ENCODE measurements around the gene BMP4.

Gene BMP4

DNA sequence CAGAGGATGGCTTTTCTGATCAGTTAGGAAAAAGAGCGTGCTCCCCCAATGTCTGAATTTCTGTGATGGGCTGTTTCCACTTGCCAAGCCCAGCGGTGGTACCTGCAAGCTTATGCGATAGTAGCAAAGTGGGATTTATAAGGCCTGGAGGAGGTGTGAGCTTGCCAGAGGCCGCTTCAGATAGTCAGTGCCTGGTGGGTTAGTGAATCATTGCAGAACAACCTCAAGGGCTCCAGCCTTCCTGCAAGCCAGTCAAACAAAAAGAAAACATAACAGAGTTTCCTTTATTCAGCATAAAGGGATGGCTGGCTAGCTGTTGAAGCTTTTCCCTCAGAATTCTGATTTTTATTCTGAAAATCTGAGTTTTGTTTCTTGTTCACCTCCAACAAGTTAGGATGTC, 7.6 kb upstream of the BMP4 start:
- Histone ChIP-seq H3K4me1 (ENCODE audit: control insufficient read depth, insufficient read depth, low read length, poor library complexity, severe bottlenecking) (peaks cover 4% of the 10 kb centered on the region), H3K9me3 (ENCODE audit: control insufficient read depth, low read length) (no peaks in the 10 kb centered on the region), H3K36me3 (ENCODE audit: control insufficient read depth, insufficient read depth, low read length) (no peaks in the 10 kb centered on the region), H3K27ac (ENCODE audit: low read depth, low read length, severe bottlenecking) (no peak overlapping the region), H3K4me3 (ENCODE audit: extremely low read depth, insufficient read depth, low read length, poor library complexity, severe bottlenecking) (no peak overlapping the region)
- WGBS, 2 experiments (ENCODE audit: insufficient coverage in 2 of 2) = 64 to 79% methylated on average over 3 to 4 of the region's 4 CpGs

GRCh38 chr14:53963320-53964227, 6.9 kb upstream of the BMP4 start:
- H3K4me1 ChIP-seq (ENCODE audit: control insufficient read depth, insufficient read depth, low read length, poor library complexity, severe bottlenecking) = peaks cover 4% of the 10 kb centered on the region
- no peak overlapping the region for H3K27ac ChIP-seq (ENCODE audit: low read depth, low read length, severe bottlenecking)
- no peaks in the 10 kb centered on the region for H3K36me3 ChIP-seq (ENCODE audit: control insufficient read depth, insufficient read depth, low read length)
- H3K4me3 ChIP-seq (ENCODE audit: extremely low read depth, insufficient read depth, low read length, poor library complexity, severe bottlenecking) = no peak overlapping the region
- H3K9me3 ChIP-seq (ENCODE audit: control insufficient read depth, low read length) = no peaks in the 10 kb centered on the region
- 75 to 79% methylated on average over 41 to 43 of the region's 55 CpGs for WGBS, 2 experiments (ENCODE audit: insufficient coverage in 2 of 2)

GRCh38 chr14:53962953-53963319, 6.3 kb upstream of the BMP4 start:
- H3K4me3 ChIP-seq (ENCODE audit: extremely low read depth, insufficient read depth, low read length, poor library complexity, severe bottlenecking) = no peak overlapping the region
- peaks cover 6% of the 10 kb centered on the region for H3K4me1 ChIP-seq (ENCODE audit: control insufficient read depth, insufficient read depth, low read length, poor library complexity, severe bottlenecking)
- H3K9me3 ChIP-seq (ENCODE audit: control insufficient read depth, low read length) = no peaks in the 10 kb centered on the region
- 81 to 97% methylated on average over 5 to 6 of the region's 6 CpGs for WGBS, 2 experiments (ENCODE audit: insufficient coverage in 2 of 2)
- no peaks in the 10 kb centered on the region for H3K36me3 ChIP-seq (ENCODE audit: control insufficient read depth, insufficient read depth, low read length)
- H3K27ac ChIP-seq (ENCODE audit: low read depth, low read length, severe bottlenecking) = no peak overlapping the region

GRCh38 chr14:53958628-53959027, 2.0 kb upstream of the BMP4 start:
- 91 to 100% methylated on average over 1 to 2 of the region's 2 CpGs for WGBS, 2 experiments (ENCODE audit: insufficient coverage in 2 of 2)
- Histone ChIP-seq H3K9me3 (ENCODE audit: control insufficient read depth, low read length) (no peaks in the 10 kb centered on the region), H3K36me3 (ENCODE audit: control insufficient read depth, insufficient read depth, low read length) (peaks cover 15% of the 10 kb centered on the region), H3K4me1 (ENCODE audit: control insufficient read depth, insufficient read depth, low read length, poor library complexity, severe bottlenecking) (peaks cover 12% of the 10 kb centered on the region), H3K4me3 (ENCODE audit: extremely low read depth, insufficient read depth, low read length, poor library complexity, severe bottlenecking) (no peak overlapping the region), H3K27ac (ENCODE audit: low read depth, low read length, severe bottlenecking) (no peak overlapping the region)

GRCh38 chr14:53957739-53958138, 1.1 kb upstream of the BMP4 start:
- Histone ChIP-seq H3K27ac (ENCODE audit: low read depth, low read length, severe bottlenecking) (peak overlapping the region; percentile 37), H3K36me3 (ENCODE audit: control insufficient read depth, insufficient read depth, low read length) (peaks cover 21% of the 10 kb centered on the region), H3K4me1 (ENCODE audit: control insufficient read depth, insufficient read depth, low read length, poor library complexity, severe bottlenecking) (peaks cover 12% of the 10 kb centered on the region), H3K4me3 (ENCODE audit: extremely low read depth, insufficient read depth, low read length, poor library complexity, severe bottlenecking) (no peak overlapping the region), H3K9me3 (ENCODE audit: control insufficient read depth, low read length) (no peaks in the 10 kb centered on the region)

- Histone ChIP-seq H3K27ac (ENCODE audit: low read depth, low read length, severe bottlenecking) (peak overlapping the region; percentile 60), H3K36me3 (ENCODE audit: control insufficient read depth, insufficient read depth, low read length) (peaks cover 40% of the 10 kb centered on the region), H3K9me3 (ENCODE audit: control insufficient read depth, low read length) (no peaks in the 10 kb centered on the region), H3K4me1 (ENCODE audit: control insufficient read depth, insufficient read depth, low read length, poor library complexity, severe bottlenecking) (peaks cover 14% of the 10 kb centered on the region), H3K4me3 (ENCODE audit: extremely low read depth, insufficient read depth, low read length, poor library complexity, severe bottlenecking) (peak overlapping the region; percentile 93)
- 0% methylated on average over 43 to 49 of the region's 52 CpGs for WGBS, 2 experiments (ENCODE audit: insufficient coverage in 2 of 2)
Measured at GRCh38 chr14:53955671-53956426, 776 bp downstream of the BMP4 start.

DNA sequence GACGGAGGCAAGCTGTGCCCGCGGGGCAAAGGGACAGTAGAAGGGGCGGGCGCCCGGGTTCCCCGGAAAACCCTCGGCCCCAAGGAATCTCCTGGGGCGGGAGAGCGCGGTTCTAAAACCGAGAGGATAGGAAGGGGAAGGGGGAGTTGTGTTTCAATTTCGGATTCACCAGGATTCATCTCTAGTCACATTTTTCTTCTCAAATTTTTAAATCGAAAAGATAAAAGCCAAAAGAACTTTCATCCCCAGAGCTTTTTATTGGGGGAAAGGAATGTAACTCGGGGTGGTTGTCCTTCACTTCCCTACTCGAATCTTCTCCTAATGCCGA, 1.4 kb downstream of the BMP4 start:
- peak overlapping the region; percentile 93 for H3K4me3 ChIP-seq (ENCODE audit: extremely low read depth, insufficient read depth, low read length, poor library complexity, severe bottlenecking)
- WGBS, 2 experiments (ENCODE audit: insufficient coverage in 2 of 2) = 0% methylated on average over 3 to 4 of the region's 17 CpGs
- peaks cover 46% of the 10 kb centered on the region for H3K36me3 ChIP-seq (ENCODE audit: control insufficient read depth, insufficient read depth, low read length)
- H3K9me3 ChIP-seq (ENCODE audit: control insufficient read depth, low read length) = no peaks in the 10 kb centered on the region
- H3K4me1 ChIP-seq (ENCODE audit: control insufficient read depth, insufficient read depth, low read length, poor library complexity, severe bottlenecking) = peaks cover 18% of the 10 kb centered on the region
- peak overlapping the region; percentile 60 for H3K27ac ChIP-seq (ENCODE audit: low read depth, low read length, severe bottlenecking)

DNA sequence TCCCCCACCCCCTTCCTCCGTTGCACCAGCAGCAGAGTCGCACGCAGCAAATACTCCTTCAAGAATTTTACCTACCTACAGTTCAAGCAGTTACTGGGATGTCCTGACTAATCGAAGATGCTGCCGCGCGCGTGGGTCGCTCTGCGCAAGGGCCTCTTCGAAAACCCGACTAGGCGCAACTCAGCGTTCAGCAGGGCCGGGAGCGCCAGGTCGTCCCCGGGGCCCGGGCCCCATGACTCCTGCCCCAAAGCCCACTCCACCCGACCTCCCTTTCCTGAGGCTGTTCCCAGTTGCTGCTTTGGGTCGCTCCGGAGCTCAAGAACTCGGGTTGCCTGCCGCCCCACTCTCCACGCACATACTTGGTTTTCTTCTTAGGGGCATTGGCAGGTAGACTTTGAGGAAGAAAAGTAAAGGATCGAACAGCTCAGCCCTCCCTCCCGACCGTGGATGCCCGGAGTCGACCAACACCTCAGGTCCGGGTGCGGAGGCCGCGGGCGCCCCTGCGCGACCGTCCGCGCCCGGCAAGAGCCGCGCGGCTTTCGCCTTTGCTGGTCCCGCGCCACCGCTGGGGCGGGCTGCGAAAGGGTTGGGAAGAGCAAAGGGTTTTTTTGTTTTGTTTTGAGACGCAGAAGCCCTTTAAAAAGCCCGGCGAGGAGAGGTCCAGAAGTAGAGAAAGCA, 1.9 kb downstream of the BMP4 start:
- WGBS, 2 experiments (ENCODE audit: insufficient coverage in 2 of 2) = 0% methylated on average over 34 to 41 of the region's 53 CpGs
- Histone ChIP-seq H3K36me3 (ENCODE audit: control insufficient read depth, insufficient read depth, low read length) (peaks cover 51% of the 10 kb centered on the region), H3K9me3 (ENCODE audit: control insufficient read depth, low read length) (no peaks in the 10 kb centered on the region), H3K27ac (ENCODE audit: low read depth, low read length, severe bottlenecking) (peak overlapping the region; percentile 60), H3K4me1 (ENCODE audit: control insufficient read depth, insufficient read depth, low read length, poor library complexity, severe bottlenecking) (peaks cover 23% of the 10 kb centered on the region), H3K4me3 (ENCODE audit: extremely low read depth, insufficient read depth, low read length, poor library complexity, severe bottlenecking) (peak overlapping the region; percentile 93)

- peak overlapping the region; percentile 93 for H3K4me3 ChIP-seq (ENCODE audit: extremely low read depth, insufficient read depth, low read length, poor library complexity, severe bottlenecking)
- peaks cover 58% of the 10 kb centered on the region for H3K36me3 ChIP-seq (ENCODE audit: control insufficient read depth, insufficient read depth, low read length)
- H3K9me3 ChIP-seq (ENCODE audit: control insufficient read depth, low read length) = no peaks in the 10 kb centered on the region
- H3K27ac ChIP-seq (ENCODE audit: low read depth, low read length, severe bottlenecking) = peak overlapping the region; percentile 60
- H3K4me1 ChIP-seq (ENCODE audit: control insufficient read depth, insufficient read depth, low read length, poor library complexity, severe bottlenecking) = peaks cover 23% of the 10 kb centered on the region
- 0% methylated on average over 30 to 50 of the region's 51 CpGs for WGBS, 2 experiments (ENCODE audit: insufficient coverage in 2 of 2)
Measured at GRCh38 chr14:53953828-53954550, 2.6 kb downstream of the BMP4 start.
